OCI-LY3 (cell line): Measurements from ENCODE around the gene C10orf95.

Experiments used
- H2AFZ ChIP-seq: fragments of 200-600, 300-600 bp; shearing (Covaris generic); 2 replicates; pipeline ENCODE4 v1.6.0; 2014; ENCODE audit warnings: antibody characterized with exemption, low read depth, low read length
- H3K27ac ChIP-seq: fragments of 200-600, 300-600 bp; sonication (generic); 2 replicates; pipeline ENCODE4 v1.5.1; 2014; ENCODE audit warnings: mild to moderate bottlenecking, low read length, moderate library complexity, mixed read lengths
- H3K27me3 ChIP-seq: fragments of 200-600, 300-600 bp; sonication (generic); 2 replicates; pipeline ENCODE4 v1.6.1; 2014; ENCODE audit warnings: low read depth, low read length, mixed read lengths
- H3K36me3 ChIP-seq: fragments of 200-600, 300-600 bp; sonication (generic); replicated peaks from 2 replicates; pipeline ENCODE3; 2014; ENCODE audit warnings: low read depth, low read length, mixed read lengths
- H3K4me1 ChIP-seq: fragments of 300-600, 200-600 bp; sonication (generic); 2 replicates; pipeline ENCODE4 v1.6.1; 2014; ENCODE audit warnings: low read length, mixed read lengths
- H3K4me2 ChIP-seq: fragments of 200-600, 300-600 bp; sonication (generic); 2 replicates; pipeline ENCODE4 v1.6.1; 2014; ENCODE audit warnings: low read length, mixed read lengths
- H3K4me3 ChIP-seq: fragments of 300-600, 200-600 bp; sonication (generic); 2 replicates; pipeline ENCODE4 v1.5.1; 2014; ENCODE audit warnings: antibody characterized with exemption, mild to moderate bottlenecking, low read length, moderate library complexity
- H3K79me2 ChIP-seq: fragments of 300-600, 200-600 bp; shearing (Covaris generic); 2 replicates; pipeline ENCODE4 v1.6.1; 2014; ENCODE audit warnings: mild to moderate bottlenecking, low read length, mixed read lengths
- H3K9ac ChIP-seq: fragments of 300-600, 200-600 bp; shearing (Covaris generic); 2 replicates; pipeline ENCODE4 v1.6.0; 2014; ENCODE audit warnings: mild to moderate bottlenecking, low read length, moderate library complexity
- H3K9me3 ChIP-seq: fragments of 200-600, 300-600 bp; shearing (Covaris generic); 2 replicates; pipeline ENCODE4 v1.6.1; 2014; ENCODE audit warnings: low read length, mixed read lengths; ENCODE audit not compliant: insufficient read depth
- H4K20me1 ChIP-seq: fragments of 200-600, 300-600 bp; sonication (generic); 2 replicates; pipeline ENCODE4 v1.6.1; 2016; ENCODE audit warnings: low read length, mixed read lengths; ENCODE audit not compliant: insufficient read depth
- EZH2phosphoT487 ChIP-seq: fragments of 200-600 bp; shearing (Covaris generic); IDR thresholded peaks from 2 replicates; pipeline ENCODE4 v1.6.1; 2018; ENCODE audit warnings: antibody characterized with exemption, mixed run types, low read depth
- TF ChIP-seq, protein P1 (sequence below): fragments of 200-600, 300-600 bp; sonication (generic); IDR thresholded peaks from 2 replicates; pipeline ENCODE4 v1.5.1; 2014; ENCODE audit warnings: antibody characterized with exemption, low read length, low read depth

Gene C10orf95

DNA sequence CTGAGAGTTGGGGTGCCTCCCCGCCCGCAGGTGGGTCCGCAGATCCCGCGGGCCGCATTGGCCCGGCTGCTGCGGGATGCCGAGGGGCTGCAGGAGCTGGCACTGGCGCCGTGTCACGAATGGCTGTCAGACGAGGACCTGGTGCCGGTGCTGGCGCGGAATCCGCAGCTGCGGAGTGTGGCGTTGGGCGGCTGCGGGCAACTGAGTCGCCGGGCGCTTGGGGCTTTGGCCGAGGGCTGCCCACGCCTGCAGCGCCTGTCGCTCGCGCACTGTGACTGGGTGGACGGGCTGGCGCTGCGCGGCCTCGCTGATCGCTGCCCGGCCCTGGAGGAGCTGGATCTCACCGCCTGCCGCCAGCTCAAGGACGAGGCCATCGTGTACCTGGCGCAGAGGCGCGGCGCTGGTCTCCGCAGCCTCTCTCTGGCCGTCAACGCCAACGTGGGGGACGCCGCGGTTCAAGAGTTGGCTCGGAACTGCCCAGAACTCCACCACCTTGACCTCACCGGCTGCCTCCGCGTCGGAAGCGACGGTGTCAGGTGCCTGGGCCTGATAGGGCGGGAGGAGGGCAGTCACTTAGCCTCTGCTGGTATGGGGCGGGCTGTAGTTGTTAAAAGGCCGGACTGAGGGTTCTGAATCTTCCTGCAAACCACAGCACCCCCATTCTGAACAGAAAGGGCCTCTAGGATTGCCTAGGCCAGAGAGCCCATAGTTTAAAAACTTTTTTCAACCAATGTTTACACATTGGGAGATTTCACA is 29.4 kb downstream of the C10orf95 start:
- Histone ChIP-seq H2AFZ (no peak overlapping the region), H3K27me3 (no peaks in the 10 kb centered on the region), H3K4me3 (peak overlapping the region; percentile 82), H3K36me3 (no peaks in the 10 kb centered on the region), H3K27ac (peak overlapping the region; percentile 80), H3K4me2 (peak overlapping the region; percentile 82), H3K9me3 (no peaks in the 10 kb centered on the region), H3K79me2 (peaks cover 4% of the 10 kb centered on the region; the same call in 1 of the 2 replicates), H4K20me1 (no peaks in the 10 kb centered on the region), H3K4me1 (peaks cover 26% of the 10 kb centered on the region), H3K9ac (peak overlapping the region; percentile 61)
- no peak for TF ChIP-seq EZH2phosphoT487
- TF ChIP-seq, protein P1, sequence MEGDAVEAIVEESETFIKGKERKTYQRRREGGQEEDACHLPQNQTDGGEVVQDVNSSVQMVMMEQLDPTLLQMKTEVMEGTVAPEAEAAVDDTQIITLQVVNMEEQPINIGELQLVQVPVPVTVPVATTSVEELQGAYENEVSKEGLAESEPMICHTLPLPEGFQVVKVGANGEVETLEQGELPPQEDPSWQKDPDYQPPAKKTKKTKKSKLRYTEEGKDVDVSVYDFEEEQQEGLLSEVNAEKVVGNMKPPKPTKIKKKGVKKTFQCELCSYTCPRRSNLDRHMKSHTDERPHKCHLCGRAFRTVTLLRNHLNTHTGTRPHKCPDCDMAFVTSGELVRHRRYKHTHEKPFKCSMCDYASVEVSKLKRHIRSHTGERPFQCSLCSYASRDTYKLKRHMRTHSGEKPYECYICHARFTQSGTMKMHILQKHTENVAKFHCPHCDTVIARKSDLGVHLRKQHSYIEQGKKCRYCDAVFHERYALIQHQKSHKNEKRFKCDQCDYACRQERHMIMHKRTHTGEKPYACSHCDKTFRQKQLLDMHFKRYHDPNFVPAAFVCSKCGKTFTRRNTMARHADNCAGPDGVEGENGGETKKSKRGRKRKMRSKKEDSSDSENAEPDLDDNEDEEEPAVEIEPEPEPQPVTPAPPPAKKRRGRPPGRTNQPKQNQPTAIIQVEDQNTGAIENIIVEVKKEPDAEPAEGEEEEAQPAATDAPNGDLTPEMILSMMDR: no peak

DNA sequence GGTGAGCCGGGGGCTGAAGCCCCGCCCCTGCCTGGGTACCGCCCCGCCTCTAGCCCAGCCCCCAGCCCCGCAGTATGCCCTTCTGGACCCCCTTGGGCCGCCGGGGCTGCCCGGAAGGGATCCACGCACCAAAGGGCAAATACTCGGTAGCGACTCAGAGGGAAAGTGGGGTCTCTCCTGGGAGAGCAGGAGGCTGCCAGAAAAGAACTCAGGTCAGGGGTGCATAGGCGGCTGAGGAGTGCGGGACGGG is 29.9 kb downstream of the C10orf95 start:
- no peak overlapping the region for H2AFZ ChIP-seq
- peaks cover 21% of the 10 kb centered on the region for H3K4me1 ChIP-seq
- H3K27me3 ChIP-seq: no peaks in the 10 kb centered on the region
- H3K9ac ChIP-seq: peak overlapping the region; percentile 61
- TF ChIP-seq, protein P1: no peak
- TF ChIP-seq EZH2phosphoT487: no peak
- no peaks in the 10 kb centered on the region for H4K20me1 ChIP-seq
- peak overlapping the region; percentile 80 for H3K27ac ChIP-seq
- H3K79me2 ChIP-seq: peaks cover 4% of the 10 kb centered on the region; the same call in 1 of the 2 replicates
- no peaks in the 10 kb centered on the region for H3K9me3 ChIP-seq
- peak overlapping the region; percentile 82 for H3K4me2 ChIP-seq
- H3K4me3 ChIP-seq: peak overlapping the region; percentile 82
- H3K36me3 ChIP-seq: no peaks in the 10 kb centered on the region

DNA sequence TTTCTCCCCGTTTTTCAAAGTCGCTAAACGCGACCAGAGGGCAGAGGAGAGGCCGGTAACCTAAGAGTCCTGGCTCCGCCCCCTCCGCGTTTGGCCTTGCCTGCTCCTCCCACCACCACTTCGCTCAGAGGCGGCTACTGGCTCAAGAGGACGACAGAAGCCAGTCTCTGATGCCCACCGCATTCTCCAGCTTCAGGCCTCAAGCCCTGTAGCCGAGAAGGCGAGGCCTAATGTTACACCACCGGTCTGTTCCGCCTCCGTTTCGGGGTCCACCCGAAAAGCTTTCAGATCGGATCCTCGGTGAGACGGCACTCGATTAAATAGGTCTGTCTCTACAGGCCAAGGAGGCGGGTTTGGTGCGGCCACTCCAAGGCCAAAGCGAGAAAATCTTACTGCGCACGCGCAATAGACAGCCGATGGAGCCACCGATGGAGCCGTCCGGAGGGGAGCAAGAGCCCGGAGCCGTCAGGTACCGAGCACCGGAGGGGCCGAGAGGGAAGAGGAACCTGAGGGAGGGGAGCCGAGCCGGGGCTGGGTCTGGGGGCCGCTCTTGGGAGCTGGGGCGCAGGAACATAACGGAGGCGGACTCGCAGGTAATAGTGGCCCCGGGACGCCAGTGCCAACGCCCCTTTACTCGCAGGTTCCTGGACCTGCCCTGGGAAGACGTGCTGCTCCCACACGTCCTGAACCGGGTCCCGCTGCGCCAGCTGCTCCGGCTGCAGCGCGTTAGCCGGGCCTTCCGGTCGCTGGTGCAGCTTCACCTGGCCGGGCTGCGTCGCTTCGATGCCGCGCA is 30.4 kb downstream of the C10orf95 start, which contains the start of gene FBXL15:
Gene FBXL15, plus strand, starts transcription at position 123 of the 793 bp plus-strand sequence. Its CDS starts 294 bp downstream, at position 417.
- H2AFZ ChIP-seq: peak within 1 kb of the TSS; percentile 74
- H3K27ac ChIP-seq: peak within 1 kb of the TSS; percentile 80
- H3K4me1 ChIP-seq: peaks cover 16% of the 10 kb centered on the region
- no peaks in the 10 kb centered on the region for H3K27me3 ChIP-seq
- peak within 1 kb of the TSS; percentile 61 for H3K9ac ChIP-seq
- TF ChIP-seq, protein P1: no peak
- no peak for TF ChIP-seq EZH2phosphoT487
- peak within 1 kb of the TSS; percentile 97 for H3K4me2 ChIP-seq
- no peaks in the 10 kb centered on the region for H4K20me1 ChIP-seq
- H3K9me3 ChIP-seq: no peaks in the 10 kb centered on the region
- peaks cover 4% of the 10 kb centered on the region; the same call in 1 of the 2 replicates for H3K79me2 ChIP-seq
- peak within 1 kb of the TSS; percentile 82 for H3K4me3 ChIP-seq
- no peaks in the 10 kb centered on the region for H3K36me3 ChIP-seq

DNA sequence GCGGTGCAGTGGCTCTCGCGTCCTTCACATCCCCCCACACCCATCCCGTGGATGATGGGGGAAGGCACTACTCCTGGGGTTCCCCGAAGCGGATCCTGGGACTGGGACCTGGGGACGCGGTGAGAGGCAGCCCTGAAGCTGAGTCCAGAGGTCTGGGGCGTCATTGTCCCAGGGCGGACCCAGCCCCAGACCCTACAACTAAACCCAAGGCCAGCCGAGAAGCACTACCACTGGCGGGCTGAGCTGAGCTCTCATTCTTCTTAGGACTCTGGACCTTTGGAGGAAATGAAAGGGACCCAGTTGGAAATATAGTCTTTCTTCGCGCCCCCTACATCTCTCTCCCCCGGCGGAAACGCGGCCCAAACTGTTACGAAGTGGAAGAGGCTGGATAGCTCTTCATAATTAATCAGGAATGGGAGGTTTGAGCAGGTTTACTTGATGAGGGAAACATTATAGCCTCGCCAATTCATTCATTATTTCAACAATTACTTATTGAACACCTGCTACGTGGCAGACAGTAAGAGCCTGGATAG is 31.1 kb downstream of the C10orf95 start:
- peak overlapping the region; percentile 74 for H2AFZ ChIP-seq
- H3K4me3 ChIP-seq: peak overlapping the region; percentile 82
- H3K27ac ChIP-seq: peak overlapping the region; percentile 80
- no peak for TF ChIP-seq EZH2phosphoT487
- TF ChIP-seq, protein P1: no peak
- no peaks in the 10 kb centered on the region for H3K36me3 ChIP-seq
- H3K79me2 ChIP-seq: peaks cover 4% of the 10 kb centered on the region; the same call in 1 of the 2 replicates
- no peaks in the 10 kb centered on the region for H3K27me3 ChIP-seq
- H3K4me2 ChIP-seq: peak overlapping the region; percentile 97
- H3K9ac ChIP-seq: peak overlapping the region; percentile 61
- no peaks in the 10 kb centered on the region for H4K20me1 ChIP-seq
- H3K9me3 ChIP-seq: no peaks in the 10 kb centered on the region
- peaks cover 14% of the 10 kb centered on the region for H3K4me1 ChIP-seq
